ENCODE results near the gene SRD5A1.

Gene SRD5A1

GRCh38 chr5:6673963-6674362, 40.7 kb downstream of the SRD5A1 start:
- no peaks in the 10 kb centered on the region for H3K9me3 Mint-ChIP-seq
- H3K4me3 Mint-ChIP-seq, result no peak overlapping the region
- DNase-seq (ENCODE audit: low spot score in 2 of 2) (no peak), ATAC-seq (ENCODE audit: low read depth) (no peak)
- H3K4me1 Mint-ChIP-seq, result no peaks in the 10 kb centered on the region
- peaks cover 19% of the 10 kb centered on the region for H3K36me3 Mint-ChIP-seq
- no peak overlapping the region for H3K27ac Mint-ChIP-seq
- no peaks in the 10 kb centered on the region for H3K27me3 Mint-ChIP-seq

GRCh38 chr5:6674421-6674820, 41.2 kb downstream of the SRD5A1 start:
- DNase-seq (ENCODE audit: low spot score in 2 of 2) (no peak), ATAC-seq (ENCODE audit: low read depth) (no peak)
- Mint-ChIP-seq H3K27ac (no peak overlapping the region), H3K4me1 (no peaks in the 10 kb centered on the region), H3K27me3 (no peaks in the 10 kb centered on the region), H3K9me3 (no peaks in the 10 kb centered on the region), H3K36me3 (peaks cover 16% of the 10 kb centered on the region), H3K4me3 (no peak overlapping the region)

GRCh38 chr5:6674886-6675285, 41.6 kb downstream of the SRD5A1 start:
- DNase-seq (ENCODE audit: low spot score in 2 of 2) (no peak), ATAC-seq (ENCODE audit: low read depth) (no peak)
- Mint-ChIP-seq H3K9me3 (no peaks in the 10 kb centered on the region), H3K36me3 (peaks cover 12% of the 10 kb centered on the region), H3K27me3 (no peaks in the 10 kb centered on the region), H3K27ac (no peak overlapping the region), H3K4me3 (no peak overlapping the region), H3K4me1 (no peaks in the 10 kb centered on the region)

GRCh38 chr5:6675784-6676491, 42.7 kb downstream of the SRD5A1 start:
- DNase-seq (ENCODE audit: low spot score in 2 of 2), result no peak
- no peaks in the 10 kb centered on the region for H3K9me3 Mint-ChIP-seq
- H3K27me3 Mint-ChIP-seq, result no peaks in the 10 kb centered on the region
- no peaks in the 10 kb centered on the region for H3K4me1 Mint-ChIP-seq
- ATAC-seq (ENCODE audit: low read depth), result no peak
- no peak overlapping the region for H3K27ac Mint-ChIP-seq
- H3K4me3 Mint-ChIP-seq, result no peak overlapping the region
- peaks cover 6% of the 10 kb centered on the region for H3K36me3 Mint-ChIP-seq

DNA sequence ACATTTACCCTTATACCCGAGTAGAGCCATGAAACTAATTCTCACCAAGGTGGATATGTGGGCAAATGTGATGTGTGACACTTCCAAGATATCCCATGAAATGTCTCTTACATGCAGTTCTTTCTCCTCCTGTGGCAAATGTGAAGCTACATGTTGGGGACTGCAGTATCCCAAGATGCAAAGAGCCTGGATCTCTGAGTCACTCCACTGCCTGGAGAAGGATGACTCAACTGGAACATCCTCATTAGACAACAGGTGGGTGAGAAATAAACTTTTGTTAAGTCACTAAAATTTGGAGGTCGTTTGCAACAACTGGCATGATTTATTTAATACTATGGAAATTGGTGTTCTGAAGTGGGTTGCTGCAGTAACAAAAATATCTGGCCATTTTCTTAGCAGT, 43.5 kb downstream of the SRD5A1 start:
- no peaks in the 10 kb centered on the region for H3K9me3 Mint-ChIP-seq
- no peak overlapping the region for H3K4me3 Mint-ChIP-seq
- H3K27ac Mint-ChIP-seq, result no peak overlapping the region
- H3K36me3 Mint-ChIP-seq, result peaks cover 6% of the 10 kb centered on the region
- H3K27me3 Mint-ChIP-seq, result peaks cover 3% of the 10 kb centered on the region
- peaks cover 2% of the 10 kb centered on the region for H3K4me1 Mint-ChIP-seq
- ATAC-seq (ENCODE audit: low read depth) (no peak), DNase-seq (ENCODE audit: low spot score in 2 of 2) (no peak)

- ATAC-seq (ENCODE audit: low read depth) (no peak), DNase-seq (ENCODE audit: low spot score in 2 of 2) (no peak)
- no peak overlapping the region for H3K4me3 Mint-ChIP-seq
- H3K4me1 Mint-ChIP-seq, result peaks cover 4% of the 10 kb centered on the region
- peak overlapping the region; percentile 21 for H3K27ac Mint-ChIP-seq
- H3K9me3 Mint-ChIP-seq, result no peaks in the 10 kb centered on the region
- peaks cover 2% of the 10 kb centered on the region for H3K36me3 Mint-ChIP-seq
- H3K27me3 Mint-ChIP-seq, result peaks cover 7% of the 10 kb centered on the region
Measured at GRCh38 chr5:6678385-6678784, 45.1 kb downstream of the SRD5A1 start.

- peaks cover 4% of the 10 kb centered on the region for H3K4me1 Mint-ChIP-seq
- DNase-seq (ENCODE audit: low spot score in 2 of 2), result no peak
- ATAC-seq (ENCODE audit: low read depth), result no peak
- no peak overlapping the region for H3K4me3 Mint-ChIP-seq
- no peaks in the 10 kb centered on the region for H3K36me3 Mint-ChIP-seq
- H3K27ac Mint-ChIP-seq, result no peak overlapping the region
- peaks cover 13% of the 10 kb centered on the region for H3K27me3 Mint-ChIP-seq
- no peaks in the 10 kb centered on the region for H3K9me3 Mint-ChIP-seq
Measured at GRCh38 chr5:6680922-6681321, 47.7 kb downstream of the SRD5A1 start.

- Mint-ChIP-seq H3K9me3 (no peaks in the 10 kb centered on the region), H3K27me3 (peaks cover 15% of the 10 kb centered on the region), H3K36me3 (no peaks in the 10 kb centered on the region), H3K27ac (no peak overlapping the region), H3K4me1 (peaks cover 5% of the 10 kb centered on the region), H3K4me3 (no peak overlapping the region)
- DNase-seq (ENCODE audit: low spot score in 2 of 2), result no peak
- ATAC-seq (ENCODE audit: low read depth), result no peak
Measured at GRCh38 chr5:6681682-6682081, 48.4 kb downstream of the SRD5A1 start.

DNA sequence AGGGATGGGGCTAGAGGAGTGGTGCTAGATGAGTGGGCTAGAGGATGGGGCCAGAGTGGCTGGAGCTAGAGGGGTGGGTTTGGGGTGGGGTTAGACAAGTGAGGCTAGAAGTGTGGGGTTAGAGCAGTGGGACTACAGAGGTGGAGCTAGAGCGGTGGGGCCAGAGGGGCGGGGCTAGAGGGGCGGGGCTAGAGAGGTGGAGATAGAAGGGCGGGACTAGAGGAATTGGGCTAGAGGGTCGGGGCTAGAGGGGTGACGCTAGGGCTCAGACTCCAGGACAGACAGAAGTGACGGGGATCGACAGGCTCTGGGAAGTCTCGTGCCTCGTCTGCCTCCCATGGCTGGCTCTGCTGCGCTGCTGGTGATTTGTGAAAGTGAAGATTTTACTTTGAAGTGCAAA, 49.0 kb downstream of the SRD5A1 start:
- Mint-ChIP-seq H3K9me3 (no peaks in the 10 kb centered on the region), H3K4me1 (peaks cover 6% of the 10 kb centered on the region), H3K27ac (no peak overlapping the region), H3K4me3 (no peak overlapping the region), H3K36me3 (no peaks in the 10 kb centered on the region), H3K27me3 (peaks cover 15% of the 10 kb centered on the region)
- ATAC-seq (ENCODE audit: low read depth) (no peak), DNase-seq (ENCODE audit: low spot score in 2 of 2) (no peak)

DNA sequence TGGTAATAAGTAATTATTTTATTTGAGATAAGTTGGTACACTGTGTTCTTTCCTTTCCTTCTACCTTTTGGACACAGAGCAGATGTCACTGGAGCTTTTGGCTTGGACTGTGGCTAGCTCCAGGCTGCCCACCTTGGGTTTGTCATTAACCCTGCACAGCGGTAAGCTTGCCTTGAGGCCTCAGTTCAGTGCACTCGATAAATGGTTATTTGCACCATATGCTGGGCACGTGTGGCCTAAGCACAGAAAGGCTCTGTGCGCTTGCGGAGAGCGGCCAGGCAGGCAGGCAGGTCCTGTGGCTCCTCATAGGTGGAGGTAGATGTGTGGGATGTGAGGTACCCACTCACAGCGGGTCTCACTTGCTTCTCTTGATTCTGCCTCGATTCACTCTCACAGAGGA, 50.0 kb downstream of the SRD5A1 start:
- ATAC-seq (ENCODE audit: low read depth) (no peak), DNase-seq (ENCODE audit: low spot score in 2 of 2) (no peak)
- H3K4me1 Mint-ChIP-seq, result peaks cover 10% of the 10 kb centered on the region
- no peaks in the 10 kb centered on the region for H3K36me3 Mint-ChIP-seq
- no peak overlapping the region for H3K27ac Mint-ChIP-seq
- peaks cover 2% of the 10 kb centered on the region for H3K9me3 Mint-ChIP-seq
- H3K27me3 Mint-ChIP-seq, result peaks cover 22% of the 10 kb centered on the region
- no peak overlapping the region for H3K4me3 Mint-ChIP-seq

- Mint-ChIP-seq H3K4me3 (no peak overlapping the region), H3K27ac (no peak overlapping the region), H3K27me3 (peaks cover 22% of the 10 kb centered on the region), H3K9me3 (peaks cover 2% of the 10 kb centered on the region), H3K4me1 (peaks cover 10% of the 10 kb centered on the region), H3K36me3 (no peaks in the 10 kb centered on the region)
- ATAC-seq (ENCODE audit: low read depth) (no peak), DNase-seq (ENCODE audit: low spot score in 2 of 2) (no peak)
Measured at GRCh38 chr5:6684075-6684474, 50.8 kb downstream of the SRD5A1 start.

DNA sequence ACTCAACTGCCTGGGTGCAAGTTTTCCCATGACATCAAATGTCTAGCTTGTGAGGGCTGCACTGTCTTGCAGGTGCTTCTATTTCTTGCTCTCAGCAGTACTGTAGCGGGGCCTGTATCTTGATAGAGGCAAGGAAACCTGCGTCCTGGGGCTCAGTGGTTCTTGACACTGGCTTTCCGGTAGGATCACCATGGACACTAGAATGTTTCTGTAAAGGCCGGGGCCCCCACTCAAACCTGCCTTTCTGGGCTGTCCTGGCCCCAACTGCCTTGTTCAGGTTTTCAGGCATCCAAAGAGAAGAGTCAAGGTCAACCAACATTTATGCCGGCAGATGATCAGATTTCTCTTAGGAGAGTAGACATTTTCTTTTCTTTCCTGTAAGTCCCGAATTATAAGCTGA, 53.3 kb downstream of the SRD5A1 start:
- ATAC-seq (ENCODE audit: low read depth) (no peak), DNase-seq (ENCODE audit: low spot score in 2 of 2) (no peak)
- H3K4me3 Mint-ChIP-seq, result no peak overlapping the region
- H3K27ac Mint-ChIP-seq, result no peak overlapping the region
- peaks cover 10% of the 10 kb centered on the region for H3K4me1 Mint-ChIP-seq
- peaks cover 2% of the 10 kb centered on the region for H3K9me3 Mint-ChIP-seq
- no peaks in the 10 kb centered on the region for H3K36me3 Mint-ChIP-seq
- H3K27me3 Mint-ChIP-seq, result peaks cover 27% of the 10 kb centered on the region

GRCh38 chr5:6686915-6687409, 53.7 kb downstream of the SRD5A1 start:
- Mint-ChIP-seq H3K9me3 (peaks cover 2% of the 10 kb centered on the region), H3K36me3 (no peaks in the 10 kb centered on the region), H3K4me3 (no peak overlapping the region), H3K27ac (no peak overlapping the region), H3K27me3 (peaks cover 23% of the 10 kb centered on the region), H3K4me1 (peaks cover 6% of the 10 kb centered on the region)
- no peak for DNase-seq (ENCODE audit: low spot score in 2 of 2)
- peak; percentile 34 for ATAC-seq (ENCODE audit: low read depth)

- no peak overlapping the region for H3K27ac Mint-ChIP-seq
- H3K36me3 Mint-ChIP-seq, result no peaks in the 10 kb centered on the region
- peaks cover 2% of the 10 kb centered on the region for H3K9me3 Mint-ChIP-seq
- no peak overlapping the region for H3K4me3 Mint-ChIP-seq
- no peak for ATAC-seq (ENCODE audit: low read depth)
- H3K4me1 Mint-ChIP-seq, result peaks cover 6% of the 10 kb centered on the region
- DNase-seq (ENCODE audit: low spot score in 2 of 2), result no peak
- peaks cover 21% of the 10 kb centered on the region for H3K27me3 Mint-ChIP-seq
Measured at GRCh38 chr5:6687505-6687904, 54.3 kb downstream of the SRD5A1 start.

DNA sequence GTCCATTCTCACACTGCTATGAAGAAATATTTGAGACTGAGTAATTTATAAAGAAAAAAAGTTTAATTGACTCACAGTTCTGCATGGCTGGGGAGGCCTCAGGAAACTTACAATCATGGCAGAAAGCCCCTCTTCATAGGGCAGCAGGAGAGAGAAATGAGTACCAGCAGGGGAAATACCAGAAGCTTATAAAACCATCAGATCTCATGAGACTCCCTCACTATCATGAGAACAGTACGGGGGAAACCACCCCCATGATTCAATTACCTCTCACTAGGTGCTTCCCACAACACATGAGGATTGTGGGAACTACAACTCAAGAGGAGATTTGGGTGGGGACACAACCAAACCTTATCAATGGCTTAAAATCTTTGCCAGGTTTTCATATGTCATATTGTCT, 59.7 kb downstream of the SRD5A1 start:
- Mint-ChIP-seq H3K9me3 (peaks cover 1% of the 10 kb centered on the region), H3K4me3 (no peak overlapping the region), H3K36me3 (no peaks in the 10 kb centered on the region), H3K27me3 (peaks cover 10% of the 10 kb centered on the region), H3K4me1 (no peaks in the 10 kb centered on the region), H3K27ac (no peak overlapping the region)
- no peak for DNase-seq (ENCODE audit: low spot score in 2 of 2)
- peak; percentile 62 for ATAC-seq (ENCODE audit: low read depth)

Data from memory B cell (primary cell).